SH-SY5Y (cell line): Measurements from ENCODE around the gene RASGRF2.

Source experiments
- GATA2 ChIP-seq: IDR thresholded peaks from 2 replicates; pipeline ENCODE4 v1.6.1; 2011; ENCODE audit warnings: mild to moderate bottlenecking, low read depth, low read length
- GATA3 ChIP-seq: IDR thresholded peaks from 2 replicates; pipeline ENCODE4 v1.6.1; 2011; ENCODE audit warnings: low read depth, mild to moderate bottlenecking, low read length, moderate library complexity

DNA sequence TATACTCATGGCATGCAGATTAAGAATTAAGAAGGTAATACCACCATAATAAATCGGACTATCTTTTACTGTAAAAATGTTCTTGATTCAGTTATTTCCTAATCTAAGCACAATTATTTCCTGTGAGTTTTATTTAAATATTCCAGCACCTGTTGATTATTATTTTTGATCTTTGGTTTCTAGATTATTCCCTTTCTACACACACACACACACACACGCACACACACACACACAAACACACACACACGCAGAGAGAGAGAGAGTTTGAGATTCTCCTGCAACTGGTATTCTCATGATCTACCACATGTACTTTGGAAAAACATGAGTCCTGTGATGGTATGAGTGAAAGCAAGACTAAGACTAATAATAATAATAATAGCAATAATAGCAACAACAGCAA is 256.0 kb downstream of the RASGRF2 start:
- TF ChIP-seq GATA3 (no peak), GATA2 (no peak)
